Activated naive CD8-positive, alpha-beta T cell treated with anti-CD3 and anti-CD28 coated beads, Interleukin-2, amount 50 U/mL, for 24 hours (primary cell): ENCODE data around the gene RRM1.

Experiments used
- ATAC-seq: fragments of 150-1000 bp; cut with Tn5 transposase; one replicate; pipeline ENCODE4 v1.10.0; 2021
- DNase-seq: peaks from one replicate; pipeline ENCODE4 v3.0.0; 2021
- H3K27ac Mint-ChIP-seq: one replicate; pipeline ENCODE4 v1.8.0; 2021; ENCODE audit warnings: mild to moderate bottlenecking, mixed read lengths
- H3K27me3 Mint-ChIP-seq: one replicate; pipeline ENCODE4 v1.8.0; 2021; ENCODE audit warnings: mixed read lengths
- H3K36me3 Mint-ChIP-seq: one replicate; pipeline ENCODE4 v1.8.0; 2021; ENCODE audit warnings: low read depth, mixed read lengths
- H3K4me1 Mint-ChIP-seq: one replicate; pipeline ENCODE4 v1.8.0; 2021; ENCODE audit warnings: mixed read lengths
- H3K4me3 Mint-ChIP-seq: one replicate; pipeline ENCODE4 v1.8.0; 2021; ENCODE audit warnings: mild to moderate bottlenecking, moderate library complexity, mixed read lengths
- H3K9me3 Mint-ChIP-seq: one replicate; pipeline ENCODE4 v1.8.0; 2021; ENCODE audit warnings: mixed read lengths

The RRM1 gene

DNA sequence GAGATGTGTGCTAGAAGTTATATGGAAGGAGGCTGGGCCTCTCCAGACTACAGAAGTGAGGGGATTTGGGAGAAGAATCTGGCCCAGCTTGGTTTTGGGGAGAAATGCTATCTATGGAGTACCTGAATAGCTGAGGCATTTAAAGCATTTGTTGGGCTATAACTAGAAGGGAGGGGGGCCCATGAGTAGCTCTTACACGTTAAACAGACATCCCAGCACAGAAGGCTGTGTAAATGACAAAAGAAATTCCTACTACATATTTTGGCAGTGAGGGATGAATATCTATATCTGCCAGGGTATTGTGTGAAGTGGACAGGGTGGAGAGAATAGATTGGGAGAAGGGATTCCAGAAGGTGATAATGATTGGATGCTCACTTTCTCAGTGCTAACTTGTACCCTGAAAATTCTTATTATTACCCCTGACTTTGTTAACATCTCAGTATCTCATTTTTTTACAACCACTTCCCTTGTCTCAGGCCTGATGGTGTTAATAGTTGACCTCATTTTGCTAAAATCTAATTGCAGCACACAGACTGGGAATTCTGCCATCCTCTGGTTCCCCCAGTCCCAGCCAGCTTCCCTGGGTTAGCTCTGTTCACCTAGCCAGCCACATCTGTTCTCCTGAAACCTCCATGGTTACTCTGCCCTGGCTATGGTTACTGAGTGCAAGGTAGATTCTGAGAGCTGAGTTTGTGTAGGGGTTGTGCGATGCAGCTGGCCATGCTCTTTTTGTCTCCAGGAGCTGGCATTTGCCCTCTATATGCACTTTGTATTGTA is 28.8 kb upstream of the RRM1 start:
- H3K4me3 Mint-ChIP-seq = no peak overlapping the region
- no peaks in the 10 kb centered on the region for H3K27me3 Mint-ChIP-seq
- DNase-seq (no peak), ATAC-seq (no peak)
- H3K9me3 Mint-ChIP-seq = no peaks in the 10 kb centered on the region
- H3K36me3 Mint-ChIP-seq = peaks cover 6% of the 10 kb centered on the region
- no peak overlapping the region for H3K27ac Mint-ChIP-seq
- H3K4me1 Mint-ChIP-seq = peaks cover 54% of the 10 kb centered on the region

DNA sequence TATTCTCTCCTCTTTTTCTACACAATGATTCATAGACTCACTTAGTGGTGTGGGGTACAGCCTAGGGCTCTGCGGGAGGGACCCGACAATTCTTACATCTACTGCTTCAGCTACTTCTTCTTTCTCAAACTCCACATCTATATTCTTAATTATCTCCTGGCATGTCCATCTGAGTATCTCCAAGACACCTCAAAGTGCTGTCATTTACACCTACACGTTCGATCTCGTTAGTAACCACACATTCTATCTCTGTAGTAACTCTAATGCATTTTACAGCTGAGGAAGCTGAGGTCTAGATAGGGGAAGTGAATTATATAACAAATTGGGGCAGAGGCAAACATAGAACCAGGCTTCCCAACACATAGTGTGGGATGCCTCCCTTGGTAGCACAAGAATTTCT is 27.7 kb upstream of the RRM1 start:
- DNase-seq = no peak
- ATAC-seq = no peak
- Mint-ChIP-seq H3K4me1 (peaks cover 54% of the 10 kb centered on the region), H3K9me3 (no peaks in the 10 kb centered on the region), H3K27me3 (no peaks in the 10 kb centered on the region), H3K36me3 (peaks cover 7% of the 10 kb centered on the region), H3K27ac (no peak overlapping the region), H3K4me3 (no peak overlapping the region)

DNA sequence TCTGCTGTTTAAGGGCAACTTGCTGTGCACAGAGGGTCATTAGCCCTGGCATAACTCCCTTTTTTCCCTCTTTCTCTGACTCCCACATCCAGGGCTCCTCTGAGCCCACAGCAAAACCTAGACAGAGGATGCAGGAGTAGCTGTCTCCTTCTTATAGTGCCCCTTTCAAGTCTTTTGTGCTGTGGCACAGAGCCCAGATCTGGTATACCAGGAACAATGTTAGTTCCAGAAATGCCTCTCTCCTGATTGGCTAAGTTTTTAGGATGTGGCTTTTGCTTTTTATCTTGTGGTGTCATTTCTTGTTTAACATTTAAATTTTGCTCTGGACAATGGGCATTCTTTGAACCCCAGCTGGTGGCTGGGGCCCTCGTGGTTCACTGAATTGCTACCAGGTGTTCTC is 25.6 kb upstream of the RRM1 start:
- H3K4me3 Mint-ChIP-seq = no peak overlapping the region
- peaks cover 7% of the 10 kb centered on the region for H3K36me3 Mint-ChIP-seq
- DNase-seq = no peak
- H3K9me3 Mint-ChIP-seq = no peaks in the 10 kb centered on the region
- H3K27ac Mint-ChIP-seq = peak overlapping the region; percentile 17
- no peaks in the 10 kb centered on the region for H3K27me3 Mint-ChIP-seq
- ATAC-seq = no peak
- peaks cover 60% of the 10 kb centered on the region for H3K4me1 Mint-ChIP-seq

DNA sequence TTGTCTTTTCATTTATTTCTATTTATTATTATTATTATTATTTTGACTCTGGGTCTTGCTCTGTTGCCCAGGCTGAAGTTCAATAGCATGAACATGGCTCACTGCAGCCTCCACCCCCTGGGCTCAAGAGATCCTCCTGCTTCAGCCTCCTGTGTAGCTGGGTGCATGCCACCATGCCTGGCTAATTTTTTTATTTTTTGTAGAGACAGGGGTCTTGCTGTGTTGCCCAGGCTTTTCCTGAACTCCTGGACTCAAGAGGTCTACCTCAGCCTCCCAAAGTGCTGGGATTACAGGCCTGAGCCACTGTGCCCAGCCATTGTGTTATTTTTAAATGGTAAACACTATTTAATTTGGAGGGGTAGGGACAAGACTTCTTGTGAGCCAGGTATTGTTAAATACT is 23.3 kb upstream of the RRM1 start:
- Mint-ChIP-seq H3K36me3 (peaks cover 11% of the 10 kb centered on the region), H3K27ac (no peak overlapping the region), H3K9me3 (no peaks in the 10 kb centered on the region), H3K4me1 (peaks cover 39% of the 10 kb centered on the region), H3K27me3 (no peaks in the 10 kb centered on the region), H3K4me3 (no peak overlapping the region)
- ATAC-seq = no peak
- DNase-seq = no peak

DNA sequence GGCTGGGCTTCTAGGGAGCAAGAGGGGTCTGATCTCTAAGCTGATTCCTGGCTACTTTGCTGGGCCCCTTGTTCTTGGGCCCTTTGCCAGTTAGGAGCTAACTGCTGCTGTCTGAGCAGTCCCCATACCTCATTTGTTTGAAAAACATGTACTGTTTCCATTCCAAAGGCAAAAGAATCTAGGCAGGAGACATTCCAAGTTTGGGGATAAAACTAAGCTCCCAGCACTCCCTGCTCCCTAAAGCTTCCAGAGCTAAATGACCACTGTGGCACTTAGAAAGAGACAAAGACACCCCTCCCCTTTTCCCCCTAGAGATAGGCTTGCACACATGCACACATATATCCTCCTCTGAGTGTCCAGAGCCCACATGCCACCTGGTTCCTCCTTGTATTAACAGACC is 22.7 kb upstream of the RRM1 start:
- peaks cover 11% of the 10 kb centered on the region for H3K36me3 Mint-ChIP-seq
- peak overlapping the region; percentile 36 for H3K27ac Mint-ChIP-seq
- H3K4me3 Mint-ChIP-seq = no peak overlapping the region
- no peaks in the 10 kb centered on the region for H3K27me3 Mint-ChIP-seq
- H3K9me3 Mint-ChIP-seq = no peaks in the 10 kb centered on the region
- peaks cover 38% of the 10 kb centered on the region for H3K4me1 Mint-ChIP-seq
- DNase-seq (no peak), ATAC-seq (no peak)

DNA sequence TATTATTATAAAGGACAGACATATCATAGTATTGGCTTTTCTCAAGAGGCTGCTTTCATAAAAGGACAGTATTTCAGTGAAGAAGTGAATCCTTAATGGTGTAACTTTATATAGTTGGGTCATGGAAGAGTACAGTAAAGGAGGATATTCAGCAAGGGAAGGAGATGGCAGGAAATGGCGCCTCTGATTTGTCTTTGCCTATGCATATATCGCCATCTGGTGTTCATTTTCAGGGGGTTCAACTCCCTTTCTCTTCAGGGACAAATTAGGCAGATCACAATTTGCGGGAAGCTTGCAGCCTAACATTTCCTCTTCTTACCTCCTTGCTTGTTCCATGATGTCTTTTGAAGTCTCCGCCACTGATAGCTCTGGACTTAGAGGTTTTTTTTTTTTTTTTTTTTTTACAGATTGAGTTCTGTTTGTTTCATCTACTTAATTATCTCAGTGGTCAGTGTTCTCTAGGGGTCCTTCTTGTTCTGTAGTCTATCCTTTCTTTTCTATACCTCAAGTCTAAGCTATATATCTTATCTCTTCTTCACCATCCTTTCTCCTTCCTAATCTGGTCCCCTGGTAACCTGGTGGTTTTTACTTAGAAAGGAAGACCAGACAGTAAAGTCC is 21.8 kb upstream of the RRM1 start:
- H3K4me3 Mint-ChIP-seq = no peak overlapping the region
- peak; percentile 50 for DNase-seq
- peaks cover 11% of the 10 kb centered on the region for H3K36me3 Mint-ChIP-seq
- peak; percentile 52 for ATAC-seq
- H3K4me1 Mint-ChIP-seq = peaks cover 30% of the 10 kb centered on the region
- H3K27me3 Mint-ChIP-seq = no peaks in the 10 kb centered on the region
- H3K9me3 Mint-ChIP-seq = no peaks in the 10 kb centered on the region
- H3K27ac Mint-ChIP-seq = no peak overlapping the region

DNA sequence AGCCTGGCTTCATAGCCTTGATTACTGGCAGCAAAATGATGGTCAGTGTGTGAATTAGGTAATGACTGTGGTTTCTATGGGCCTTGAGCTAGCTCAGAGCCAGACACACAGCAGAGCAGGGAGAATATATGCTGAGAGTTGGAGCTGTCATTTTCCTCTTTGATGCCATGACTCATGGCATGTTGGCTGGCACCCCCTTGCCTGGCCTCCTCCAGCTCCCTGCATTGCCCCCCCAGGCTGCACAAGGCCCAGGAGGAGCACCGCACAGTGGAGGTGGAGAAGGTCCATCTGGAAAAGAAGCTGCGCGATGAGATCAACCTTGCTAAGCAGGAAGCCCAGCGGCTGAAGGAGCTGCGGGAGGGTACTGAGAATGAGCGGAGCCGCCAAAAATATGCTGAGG is 20.3 kb upstream of the RRM1 start:
- Mint-ChIP-seq H3K27ac (no peak overlapping the region), H3K4me3 (no peak overlapping the region), H3K36me3 (peaks cover 9% of the 10 kb centered on the region), H3K27me3 (no peaks in the 10 kb centered on the region), H3K9me3 (no peaks in the 10 kb centered on the region), H3K4me1 (peaks cover 18% of the 10 kb centered on the region)
- DNase-seq = no peak
- ATAC-seq = no peak

DNA sequence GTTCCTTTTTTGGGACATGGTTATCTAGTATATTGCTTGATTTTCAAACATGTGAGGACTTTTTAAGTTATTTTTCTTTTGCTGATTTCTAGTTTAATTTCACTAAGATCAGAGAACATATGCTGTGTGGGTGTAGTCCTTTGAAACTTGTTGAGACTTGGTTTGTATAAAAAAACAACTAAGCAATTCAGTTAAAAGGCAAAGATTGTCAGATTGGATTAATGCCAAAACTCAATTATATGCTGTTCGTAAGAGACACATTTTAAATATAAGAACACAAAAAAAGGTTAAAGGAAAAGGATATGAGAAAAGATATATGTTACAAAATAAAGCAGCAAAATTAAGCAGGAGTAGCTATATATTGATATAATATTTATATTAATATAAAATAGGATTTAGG is 17.8 kb upstream of the RRM1 start:
- no peak overlapping the region for H3K4me3 Mint-ChIP-seq
- ATAC-seq (no peak), DNase-seq (no peak)
- H3K9me3 Mint-ChIP-seq = no peaks in the 10 kb centered on the region
- no peak overlapping the region for H3K27ac Mint-ChIP-seq
- no peaks in the 10 kb centered on the region for H3K27me3 Mint-ChIP-seq
- peaks cover 5% of the 10 kb centered on the region for H3K36me3 Mint-ChIP-seq
- H3K4me1 Mint-ChIP-seq = peaks cover 11% of the 10 kb centered on the region

DNA sequence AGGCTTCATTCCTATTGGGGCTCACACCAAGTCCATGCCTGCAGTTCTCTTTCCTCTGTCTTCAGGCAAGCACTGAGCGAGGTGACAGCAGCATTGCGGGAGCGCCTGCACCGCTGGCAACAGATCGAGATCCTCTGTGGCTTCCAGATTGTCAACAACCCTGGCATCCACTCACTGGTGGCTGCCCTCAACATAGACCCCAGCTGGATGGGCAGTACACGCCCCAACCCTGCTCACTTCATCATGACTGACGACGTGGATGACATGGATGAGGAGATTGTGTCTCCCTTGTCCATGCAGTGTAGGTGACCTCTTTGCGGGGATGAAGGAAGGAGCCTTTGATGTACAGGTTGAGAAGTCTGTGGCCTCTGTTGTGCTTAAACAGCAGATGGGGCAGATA is 11.4 kb upstream of the RRM1 start:
- no peak for ATAC-seq
- H3K27ac Mint-ChIP-seq = no peak overlapping the region
- no peak overlapping the region for H3K4me3 Mint-ChIP-seq
- peaks cover 28% of the 10 kb centered on the region for H3K36me3 Mint-ChIP-seq
- H3K4me1 Mint-ChIP-seq = peaks cover 12% of the 10 kb centered on the region
- H3K9me3 Mint-ChIP-seq = no peaks in the 10 kb centered on the region
- no peak for DNase-seq
- H3K27me3 Mint-ChIP-seq = no peaks in the 10 kb centered on the region

DNA sequence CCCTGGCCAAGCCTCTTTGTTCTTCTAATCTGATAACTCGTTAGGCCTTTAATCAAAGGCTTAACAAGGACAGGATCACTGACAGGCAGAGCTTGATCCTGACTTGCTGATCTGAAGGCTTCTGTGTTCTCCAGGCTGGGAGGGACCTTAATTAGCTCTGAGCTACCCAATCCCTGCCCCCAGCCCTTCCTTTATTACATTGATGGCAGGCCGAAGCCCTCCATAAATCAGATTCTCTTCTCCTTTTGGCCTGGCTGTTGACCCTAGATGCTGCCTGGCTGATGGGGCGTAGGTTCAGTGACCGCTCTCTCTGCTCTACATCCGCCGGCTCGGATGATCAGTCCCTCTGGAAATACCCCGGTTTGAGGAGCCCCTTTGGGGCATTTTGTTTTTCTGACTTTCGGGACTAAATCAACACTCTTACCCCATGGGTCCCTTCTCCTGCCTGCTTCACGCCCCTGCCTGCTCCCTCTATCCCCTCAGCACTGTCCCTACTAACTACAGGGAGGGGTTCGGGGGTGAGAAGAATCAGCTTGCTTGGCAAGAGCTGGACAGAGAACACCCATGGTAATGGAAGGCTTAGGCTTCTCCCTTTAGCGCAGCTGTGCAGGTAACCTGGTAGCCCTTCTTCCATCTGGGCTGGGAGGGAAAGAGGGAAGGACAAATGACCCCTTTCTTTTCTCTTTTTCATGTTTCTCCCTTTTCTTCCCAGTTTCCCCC is 10.0 kb upstream of the RRM1 start:
- peaks cover 28% of the 10 kb centered on the region for H3K36me3 Mint-ChIP-seq
- ATAC-seq (no peak), DNase-seq (no peak)
- H3K4me1 Mint-ChIP-seq = peaks cover 12% of the 10 kb centered on the region
- no peaks in the 10 kb centered on the region for H3K9me3 Mint-ChIP-seq
- no peak overlapping the region for H3K4me3 Mint-ChIP-seq
- no peaks in the 10 kb centered on the region for H3K27me3 Mint-ChIP-seq
- no peak overlapping the region for H3K27ac Mint-ChIP-seq

DNA sequence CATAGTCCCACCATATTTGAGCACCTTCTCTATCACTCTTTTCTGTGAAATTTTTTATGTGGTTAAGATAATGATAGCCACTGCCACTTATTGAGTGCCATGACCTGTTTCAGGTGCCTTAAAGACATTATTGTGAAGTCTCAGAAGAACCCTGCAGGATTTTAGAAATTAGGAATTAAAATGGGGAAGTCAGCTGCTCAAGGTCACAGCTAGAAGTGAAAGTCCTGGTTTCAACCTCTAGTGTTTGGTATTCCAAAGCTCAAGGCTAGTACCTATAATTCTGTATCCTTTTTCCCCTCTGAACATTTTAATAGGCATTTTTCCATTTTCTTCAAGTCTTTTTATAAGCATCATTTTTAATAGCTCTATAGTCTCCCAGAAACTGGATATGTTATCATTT is 9.0 kb upstream of the RRM1 start:
- Mint-ChIP-seq H3K4me3 (no peak overlapping the region), H3K27ac (no peak overlapping the region), H3K4me1 (peaks cover 22% of the 10 kb centered on the region), H3K36me3 (peaks cover 28% of the 10 kb centered on the region), H3K27me3 (no peaks in the 10 kb centered on the region), H3K9me3 (no peaks in the 10 kb centered on the region)
- ATAC-seq = no peak
- DNase-seq = no peak

DNA sequence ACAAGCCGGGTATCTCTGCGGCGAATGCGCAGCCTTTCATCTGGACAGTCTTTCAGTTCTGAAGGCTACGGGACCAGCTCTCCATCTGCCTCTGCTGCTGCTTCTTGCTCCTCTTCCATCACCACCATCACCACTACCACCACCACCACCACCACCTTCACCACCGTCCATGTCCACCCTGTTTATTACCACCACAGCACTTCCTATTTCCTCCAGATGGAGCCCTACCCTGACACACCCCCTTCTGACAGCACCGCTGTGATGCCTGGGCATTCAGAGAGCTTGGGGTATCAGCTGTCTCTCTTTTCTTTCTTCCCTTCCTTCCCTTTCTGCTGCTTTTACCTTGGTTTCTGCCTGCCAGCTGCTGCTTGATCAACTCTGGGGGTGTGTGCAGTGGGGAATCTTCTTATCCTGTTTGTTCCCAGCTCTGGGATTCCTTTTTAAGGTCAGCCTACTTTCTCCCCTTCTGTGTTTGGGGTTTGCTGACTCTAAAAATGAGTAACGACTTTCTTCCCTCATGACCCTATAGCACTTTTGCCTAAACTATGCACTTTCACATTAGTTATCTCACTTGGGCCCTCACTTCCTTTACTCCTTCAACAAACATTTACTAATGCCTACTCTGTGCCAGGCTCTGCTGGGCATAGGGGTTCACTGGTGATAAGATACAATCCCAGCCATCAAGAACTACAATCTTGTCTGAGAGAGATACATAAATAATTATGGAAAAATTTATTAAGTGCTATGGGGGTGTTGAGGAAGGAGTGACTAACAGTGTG is 7.8 kb upstream of the RRM1 start:
- H3K4me3 Mint-ChIP-seq = no peak overlapping the region
- DNase-seq = no peak
- peaks cover 32% of the 10 kb centered on the region for H3K4me1 Mint-ChIP-seq

DNA sequence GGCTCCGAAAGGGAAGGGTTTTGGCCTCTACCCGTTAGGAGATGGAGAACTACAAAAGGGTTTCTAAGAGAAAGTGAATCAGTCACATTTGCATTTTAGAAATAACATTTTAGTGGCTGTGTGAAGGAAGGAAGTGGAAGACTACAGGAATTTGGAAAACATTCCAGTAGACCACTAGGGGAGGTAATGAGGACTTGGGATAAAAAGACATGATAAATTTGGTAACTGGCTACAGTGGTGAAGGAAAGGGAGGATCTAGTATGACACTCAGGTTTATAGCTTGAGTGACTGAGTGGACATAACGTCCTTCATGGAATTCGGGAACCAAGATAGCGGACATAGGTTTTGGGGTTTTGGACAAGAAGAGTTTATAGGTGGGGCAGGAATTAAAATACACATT is 7.0 kb upstream of the RRM1 start:
- H3K36me3 Mint-ChIP-seq = peaks cover 33% of the 10 kb centered on the region
- no peak for DNase-seq
- no peak overlapping the region for H3K4me3 Mint-ChIP-seq
- no peak for ATAC-seq
- no peaks in the 10 kb centered on the region for H3K9me3 Mint-ChIP-seq
- H3K27ac Mint-ChIP-seq = no peak overlapping the region
- H3K27me3 Mint-ChIP-seq = no peaks in the 10 kb centered on the region
- H3K4me1 Mint-ChIP-seq = peaks cover 40% of the 10 kb centered on the region

More for the DNA sequence above, 7.8 kb upstream of the RRM1 start:
- no peaks in the 10 kb centered on the region for H3K27me3 Mint-ChIP-seq
- no peaks in the 10 kb centered on the region for H3K9me3 Mint-ChIP-seq
- no peak for ATAC-seq
- H3K27ac Mint-ChIP-seq = no peak overlapping the region
- peaks cover 31% of the 10 kb centered on the region for H3K36me3 Mint-ChIP-seq

DNA sequence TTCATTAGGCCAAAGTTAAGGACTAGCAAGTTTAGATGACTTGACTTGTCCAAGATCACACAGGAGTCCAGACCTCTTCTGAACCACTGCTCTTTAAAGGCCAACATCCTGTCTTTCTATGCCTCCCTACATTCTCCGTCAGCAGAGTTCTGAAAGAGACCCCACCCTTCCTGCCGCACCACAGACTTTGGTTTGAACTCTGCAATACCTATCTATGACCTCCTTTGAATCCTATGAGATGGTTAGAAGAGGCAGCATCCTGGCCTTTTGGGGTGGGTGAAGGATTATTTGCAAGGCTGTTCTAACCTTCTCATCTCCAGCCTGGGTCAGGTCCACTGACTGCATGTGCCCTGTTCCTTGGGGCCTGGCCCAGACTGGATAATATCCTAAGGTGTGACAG is 4.3 kb upstream of the RRM1 start:
- DNase-seq = no peak
- ATAC-seq = no peak
- H3K27ac Mint-ChIP-seq = peak overlapping the region; percentile 6
- H3K9me3 Mint-ChIP-seq = no peaks in the 10 kb centered on the region
- H3K27me3 Mint-ChIP-seq = no peaks in the 10 kb centered on the region
- peaks cover 53% of the 10 kb centered on the region for H3K4me1 Mint-ChIP-seq
- peaks cover 28% of the 10 kb centered on the region for H3K36me3 Mint-ChIP-seq
- no peak overlapping the region for H3K4me3 Mint-ChIP-seq
